Measurements from ENCODE around the gene YWHAQ. TPM values are rescaled to one million over a fixed set of nuclear protein-coding genes. Genes with fewer than 3 reads are reported as not detected.

Gene YWHAQ
- total RNA-seq, 4 donors from 2014 or later = 141 to 442 (median 227) TPM

GRCh38 chr2:9653485-9654271 is 22.9 kb upstream of the YWHAQ start:
- WGBS, 2 donors = 82 to 87% methylated on average over 10 of the region's 10 CpGs
- Histone ChIP-seq H3K36me3 (no peaks in the 10 kb centered on the region), H3K27ac (no peak overlapping the region), H3K27me3 (peaks cover 0 to 15% (median 0%) of the 10 kb centered on the region in 4 donors), H3K4me3 (no peak overlapping the region), H3K4me1 (no peaks in the 10 kb centered on the region), H3K9me3 (no peaks in the 10 kb centered on the region)
- TF ChIP-seq POLR2A (IDR thresholded peaks at IDR 0.05) (no peak), CTCF (IDR thresholded peaks at IDR 0.05) (no peak)
- DNase-seq = no peak
- intact Hi-C loops (cut with DNase I) = no loop called here

DNA sequence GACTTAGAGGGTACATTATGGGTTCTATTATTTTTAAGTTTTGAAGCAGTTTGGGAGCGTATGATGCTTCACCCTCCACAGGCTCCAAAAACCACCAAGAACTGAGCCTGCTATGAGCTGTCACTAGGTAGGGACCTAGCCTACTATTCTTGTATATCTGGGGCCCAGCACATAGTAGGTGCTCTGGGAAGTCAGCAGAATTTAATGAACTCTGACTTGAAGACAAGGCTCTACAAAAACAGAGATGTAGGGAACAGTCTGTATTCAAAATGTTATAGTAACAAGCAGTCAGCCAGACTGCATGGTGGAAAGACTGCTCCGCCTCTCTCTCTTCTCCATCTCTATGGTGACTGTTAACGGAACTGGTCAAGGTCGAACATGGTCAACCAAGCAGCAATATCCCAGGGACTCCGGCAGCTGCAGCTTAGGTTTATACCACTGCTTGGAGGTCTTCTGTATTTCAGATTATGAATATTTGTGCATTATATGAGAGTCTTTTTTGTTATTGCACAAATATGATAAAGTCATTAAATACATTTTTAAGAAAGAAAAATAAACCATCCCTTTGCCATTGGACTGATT is 22.2 kb upstream of the YWHAQ start:
- DNase-seq = no peak
- H3K4me1 ChIP-seq = no peaks in the 10 kb centered on the region
- no peaks in the 10 kb centered on the region for H3K36me3 ChIP-seq
- H3K27ac ChIP-seq = no peak overlapping the region
- TF ChIP-seq POLR2A (IDR thresholded peaks at IDR 0.05) (no peak), CTCF (IDR thresholded peaks at IDR 0.05) (no peak)
- H3K4me3 ChIP-seq = no peak overlapping the region
- 79% methylated on average over 5 of the region's 5 CpGs for WGBS, 2 donors
- intact Hi-C loops (cut with DNase I) = no loop called here
- no peaks in the 10 kb centered on the region for H3K9me3 ChIP-seq
- H3K27me3 ChIP-seq = peaks cover 0 to 19% (median 0%) of the 10 kb centered on the region in 4 donors

- Histone ChIP-seq H3K9me3 (no peaks in the 10 kb centered on the region), H3K27me3 (peaks cover 0 to 19% (median 0%) of the 10 kb centered on the region in 4 donors), H3K36me3 (no peaks in the 10 kb centered on the region), H3K27ac (no peak overlapping the region), H3K4me3 (no peak overlapping the region), H3K4me1 (no peaks in the 10 kb centered on the region)
- intact Hi-C loops (cut with DNase I) = no loop called here
- WGBS, 2 donors = 44 to 100% methylated on average over 1 of the region's 1 CpG
- DNase-seq = no peak
- TF ChIP-seq POLR2A (IDR thresholded peaks at IDR 0.05) (no peak), CTCF (IDR thresholded peaks at IDR 0.05) (no peak)
Measured at GRCh38 chr2:9652267-9652666, 21.5 kb upstream of the YWHAQ start.

- H3K36me3 ChIP-seq = no peaks in the 10 kb centered on the region
- DNase-seq = no peak
- H3K9me3 ChIP-seq = no peaks in the 10 kb centered on the region
- no peak overlapping the region for H3K4me3 ChIP-seq
- H3K27ac ChIP-seq = no peak overlapping the region
- H3K27me3 ChIP-seq = peaks cover 0 to 31% (median 0%) of the 10 kb centered on the region in 4 donors
- no peak for TF ChIP-seq POLR2A (IDR thresholded peaks at IDR 0.05)
- TF ChIP-seq CTCF (IDR thresholded peaks at IDR 0.05) = no peak
- H3K4me1 ChIP-seq = peaks cover 0 to 3% (median 2%) of the 10 kb centered on the region in 3 donors
- intact Hi-C loops (cut with DNase I) = no loop called here
- 57 to 76% methylated on average over 4 of the region's 4 CpGs for WGBS, 2 donors
Measured at GRCh38 chr2:9650119-9650821, 19.5 kb upstream of the YWHAQ start.

DNA sequence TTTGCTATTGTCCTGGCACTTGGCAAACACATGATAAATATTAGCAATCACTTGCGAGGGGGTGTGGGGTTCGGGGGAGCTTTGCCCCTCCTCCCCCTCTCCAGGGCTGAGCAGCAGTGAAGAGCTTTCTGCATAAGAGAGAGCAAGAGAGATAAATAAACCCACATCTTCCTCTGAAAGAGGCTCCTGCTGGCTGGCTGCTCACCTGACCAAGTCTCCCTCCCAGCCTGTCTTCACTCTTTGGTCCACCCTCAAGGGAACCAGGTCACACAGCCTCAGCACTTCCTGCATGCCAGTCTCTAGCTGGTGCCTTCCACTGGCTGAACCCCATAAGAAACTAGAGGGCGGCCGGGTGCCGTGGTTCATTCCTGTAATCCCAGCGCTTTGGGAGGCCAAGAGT is 18.5 kb upstream of the YWHAQ start:
- Histone ChIP-seq H3K9me3 (no peaks in the 10 kb centered on the region), H3K36me3 (no peaks in the 10 kb centered on the region), H3K27me3 (peaks cover 0 to 26% (median 0%) of the 10 kb centered on the region in 4 donors), H3K4me1 (peaks cover 0 to 13% (median 4%) of the 10 kb centered on the region in 3 donors), H3K4me3 (no peak overlapping the region), H3K27ac (no peak overlapping the region)
- no peak for DNase-seq
- TF ChIP-seq POLR2A (IDR thresholded peaks at IDR 0.05) (no peak), CTCF (IDR thresholded peaks at IDR 0.05) (no peak)
- intact Hi-C loops (cut with DNase I) = no loop called here
- 15% methylated on average over 2 of the region's 6 CpGs; no CpG with 5 or more reads in 1 of the 2 donors for whole genome bisulfite sequencing, 2 donors

All from esophagus squamous epithelium (tissue), 5 donors.